Fibroblast of villous mesenchyme (primary cell): ENCODE data around the gene NAALADL1. TPM values are rescaled to one million over a fixed set of nuclear protein-coding genes. Genes with fewer than 3 reads are reported as not detected.

ENCODE experiments used
- DNase-seq: peaks from one replicate; pipeline ENCODE4 v3.0.0-alpha.2; 2010; ENCODE audit warnings: low read depth
- H3K4me3 ChIP-seq: 2 replicates; pipeline ENCODE4 v1.5.1; 2011; ENCODE audit warnings: low read depth, mild to moderate bottlenecking, low read length
- total RNA-seq: library from RNA; depleted of rRNA; stranded (reverse); fragments of >200 nt; gene quantifications from 2 replicates; pipeline ENCODE4 v1.2.3, GENCODE V29; 2012
- TF ChIP-seq, protein P1 (sequence below): IDR thresholded peaks from 2 replicates; pipeline ENCODE4 v1.5.1; 2012; ENCODE audit warnings: low read depth, mild to moderate bottlenecking, low read length; ENCODE audit not compliant: insufficient read depth

Gene NAALADL1
- total RNA-seq, 1 donor = 23.7 TPM

DNA sequence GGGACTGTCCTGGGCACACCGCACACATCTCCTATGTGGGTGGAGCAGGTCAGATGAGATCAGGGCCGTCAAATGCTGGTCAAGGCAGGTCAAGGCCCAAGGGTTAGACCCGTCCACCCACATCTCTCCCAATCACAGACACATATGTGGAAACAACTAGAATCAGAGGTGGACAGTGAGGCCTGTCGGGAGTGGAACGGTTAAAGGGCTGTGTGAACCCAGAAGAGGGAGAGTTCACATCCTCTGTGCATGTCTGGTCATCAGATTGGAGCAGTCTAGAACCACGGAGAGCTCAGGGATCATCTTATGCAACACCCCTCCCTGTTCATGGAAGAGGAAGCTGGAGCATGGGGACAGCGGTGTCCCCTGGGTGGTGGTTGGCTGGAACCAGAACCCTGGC is 38.5 kb downstream of the NAALADL1 start:
- no peak for DNase-seq
- TF ChIP-seq, protein P1, sequence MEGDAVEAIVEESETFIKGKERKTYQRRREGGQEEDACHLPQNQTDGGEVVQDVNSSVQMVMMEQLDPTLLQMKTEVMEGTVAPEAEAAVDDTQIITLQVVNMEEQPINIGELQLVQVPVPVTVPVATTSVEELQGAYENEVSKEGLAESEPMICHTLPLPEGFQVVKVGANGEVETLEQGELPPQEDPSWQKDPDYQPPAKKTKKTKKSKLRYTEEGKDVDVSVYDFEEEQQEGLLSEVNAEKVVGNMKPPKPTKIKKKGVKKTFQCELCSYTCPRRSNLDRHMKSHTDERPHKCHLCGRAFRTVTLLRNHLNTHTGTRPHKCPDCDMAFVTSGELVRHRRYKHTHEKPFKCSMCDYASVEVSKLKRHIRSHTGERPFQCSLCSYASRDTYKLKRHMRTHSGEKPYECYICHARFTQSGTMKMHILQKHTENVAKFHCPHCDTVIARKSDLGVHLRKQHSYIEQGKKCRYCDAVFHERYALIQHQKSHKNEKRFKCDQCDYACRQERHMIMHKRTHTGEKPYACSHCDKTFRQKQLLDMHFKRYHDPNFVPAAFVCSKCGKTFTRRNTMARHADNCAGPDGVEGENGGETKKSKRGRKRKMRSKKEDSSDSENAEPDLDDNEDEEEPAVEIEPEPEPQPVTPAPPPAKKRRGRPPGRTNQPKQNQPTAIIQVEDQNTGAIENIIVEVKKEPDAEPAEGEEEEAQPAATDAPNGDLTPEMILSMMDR = no peak
- no peak overlapping the region for H3K4me3 ChIP-seq

DNA sequence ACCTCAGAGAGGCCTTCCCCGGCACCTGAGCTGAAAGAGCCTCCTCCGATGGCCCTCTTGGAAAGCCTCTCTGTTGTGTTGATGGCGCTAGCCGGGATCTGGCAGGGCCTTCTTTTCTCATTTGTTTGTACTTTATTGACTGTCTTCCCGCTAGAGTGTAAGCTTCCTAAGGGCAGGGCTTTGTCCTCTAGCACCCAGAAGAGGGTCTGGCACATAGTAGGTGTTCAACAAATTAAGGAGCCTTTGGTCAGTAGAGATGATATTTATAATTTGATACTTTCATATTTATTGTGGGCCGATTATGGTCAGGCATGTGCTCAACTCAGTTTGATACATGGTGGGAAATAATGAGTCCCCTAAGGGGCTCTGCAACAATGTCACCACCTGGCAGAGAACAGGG is 40.4 kb downstream of the NAALADL1 start:
- no peak overlapping the region for H3K4me3 ChIP-seq
- DNase-seq = no peak
- TF ChIP-seq, protein P1 = no peak

DNA sequence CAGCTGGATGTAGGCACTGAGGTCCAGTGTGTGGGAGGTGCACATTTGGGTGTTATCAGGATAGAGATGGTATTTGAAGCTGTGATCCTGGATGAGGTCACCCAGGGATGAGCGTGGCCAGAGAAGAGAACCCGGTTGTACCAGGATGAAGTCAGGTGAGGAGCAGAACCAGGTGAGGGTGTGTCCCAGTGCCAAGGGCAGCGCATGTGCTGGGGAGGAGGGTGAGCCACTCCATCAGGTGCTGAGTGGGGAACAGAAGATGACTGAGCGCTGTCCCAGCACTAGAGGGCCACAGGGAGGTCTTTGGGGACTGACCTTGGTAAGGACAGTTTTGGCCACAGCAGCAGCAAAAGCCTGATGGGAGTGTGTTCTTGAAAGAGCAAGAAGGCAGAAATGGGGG is 41.6 kb downstream of the NAALADL1 start:
- TF ChIP-seq, protein P1 = no peak
- no peak overlapping the region for H3K4me3 ChIP-seq
- no peak for DNase-seq

DNA sequence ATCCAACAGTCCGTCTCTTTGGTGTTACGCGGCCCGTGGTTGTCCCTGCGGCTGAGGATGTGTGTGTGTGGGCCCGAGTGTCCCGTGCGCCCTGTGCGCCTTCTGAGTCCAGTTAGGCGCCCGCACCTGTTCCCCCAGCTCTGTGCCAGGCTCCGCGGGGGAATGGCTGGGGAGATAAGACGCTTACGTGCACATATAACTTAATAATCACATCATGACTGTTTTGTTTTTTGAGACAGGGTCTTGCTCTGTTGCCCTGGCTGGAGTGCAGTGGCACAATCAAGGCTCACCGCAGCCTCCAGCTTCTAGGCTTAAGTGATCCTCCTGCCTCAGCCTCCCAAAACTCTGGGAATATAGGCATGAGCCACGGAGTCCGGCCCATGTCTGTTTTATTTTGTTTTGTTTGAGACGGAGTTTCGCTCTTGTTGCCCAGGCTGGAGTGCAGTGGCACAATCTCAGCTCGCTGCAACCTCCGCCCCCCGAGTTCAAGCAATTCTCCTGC is 43.6 kb downstream of the NAALADL1 start:
- TF ChIP-seq, protein P1 = no peak
- peak overlapping the region; percentile 89 for H3K4me3 ChIP-seq
- DNase-seq = peak; percentile 31

DNA sequence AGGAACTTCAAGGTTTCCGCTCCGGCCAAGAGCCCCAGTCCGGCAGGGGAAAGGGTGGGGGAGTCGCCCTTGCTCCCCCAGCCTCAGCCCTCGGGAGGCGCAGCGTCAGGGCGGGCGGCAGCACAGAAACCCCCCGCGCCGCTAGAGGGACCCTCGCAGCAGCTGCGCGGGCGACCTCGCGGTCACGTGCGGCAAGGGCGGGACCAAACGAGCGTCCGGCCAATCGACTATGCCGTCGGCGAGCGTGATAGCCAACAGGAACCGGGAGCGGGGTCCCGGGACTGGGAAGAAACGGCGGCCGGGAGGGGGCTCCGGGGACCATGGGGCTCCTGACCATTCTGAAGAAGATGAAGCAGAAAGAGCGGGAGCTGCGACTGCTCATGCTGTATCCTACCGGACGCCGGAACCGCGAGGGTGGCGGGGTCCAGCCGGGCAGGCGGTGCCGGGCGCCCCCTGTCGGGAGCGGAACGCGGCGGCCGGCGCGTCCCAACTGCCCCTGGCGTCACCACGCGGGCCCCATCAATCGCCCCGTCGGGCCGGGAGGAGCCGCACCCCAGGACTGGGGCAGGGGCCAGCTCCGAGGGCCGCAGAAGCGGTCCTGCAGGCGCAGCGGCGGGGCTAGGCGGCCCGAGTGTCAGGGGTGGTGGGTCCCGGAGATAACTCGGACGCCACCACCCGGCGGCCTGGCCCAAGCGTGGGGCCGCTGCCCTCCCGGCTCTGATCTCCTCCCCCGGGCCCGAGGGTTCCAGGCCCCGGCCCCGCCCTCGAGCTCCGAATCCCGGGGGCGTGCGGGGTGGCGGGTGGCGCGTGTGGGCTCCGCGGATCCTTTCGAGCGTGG is 44.2 kb downstream of the NAALADL1 start, which contains the start of gene ARL2:
Gene ARL2 (plus strand): TSS at position 273 of the 838 bp plus-strand sequence. CDS start 48 bp downstream, at position 321.
- TF ChIP-seq, protein P1 = peak; percentile 71
- peak within 1 kb of the TSS; percentile 89 for H3K4me3 ChIP-seq
- DNase-seq = peak; percentile 89

DNA sequence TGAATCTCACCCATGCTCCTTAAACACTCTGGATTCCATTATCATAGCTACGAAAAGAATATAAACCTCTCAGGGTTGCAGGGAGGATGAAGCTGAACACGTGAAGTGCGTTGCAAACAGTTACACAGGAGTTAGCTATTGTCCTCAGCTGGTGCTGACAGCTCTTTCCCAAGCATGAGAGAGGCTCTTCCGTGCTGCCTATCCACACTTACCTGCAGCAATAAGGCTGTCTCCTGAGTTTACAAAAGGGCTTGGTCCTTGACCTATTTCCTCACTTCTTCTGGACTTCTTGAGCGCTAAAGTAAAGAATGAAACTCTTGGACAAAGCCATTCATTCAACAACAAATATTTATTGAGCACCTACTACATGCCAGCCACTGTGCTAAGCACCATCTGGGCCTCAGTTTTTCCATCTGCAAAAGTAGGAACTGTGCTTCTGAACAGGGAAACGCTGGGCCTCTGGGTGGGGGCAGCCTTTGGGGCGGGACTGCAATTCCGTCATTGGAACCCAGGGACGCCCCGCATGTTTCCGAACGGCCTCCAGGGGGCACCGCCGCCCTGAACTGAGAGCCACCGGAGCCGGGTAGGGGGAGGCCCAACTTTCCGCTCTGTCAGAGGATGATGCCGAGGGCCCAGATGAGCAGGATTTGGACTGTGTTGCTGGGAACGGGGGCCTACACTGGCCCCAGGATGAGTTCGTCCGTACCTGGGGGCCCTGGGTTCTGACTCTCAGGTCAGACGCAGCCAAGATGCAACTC is 45.0 kb downstream of the NAALADL1 start:
- TF ChIP-seq, protein P1 = peak; percentile 74
- peak; percentile 85 for DNase-seq
- H3K4me3 ChIP-seq = peak overlapping the region; percentile 89
